HepG2 (cell line): ENCODE measurements around the gene SERPINB10. TPM values are rescaled to one million over a fixed set of nuclear protein-coding genes. Genes with fewer than 3 reads are reported as not detected.

Source experiments
- ATAC-seq: fragments of 200-7000 bp; cut with Tn5 transposase; 3 replicates; pipeline ENCODE4 v1.9.1; 2020; ENCODE audit warnings: mild to moderate bottlenecking, moderate library complexity
- BruUV-seq: library from RNA; stranded (reverse); fragments of 400-500 nt; replicated peaks from 2 replicates; lab custom pipeline; 2021; lab: Mats Ljungman, UMichigan
- CTCF ChIA-PET: fragments of 300-600 bp; formaldehyde crosslinking; extraction: SDS; loops from one replicate; lab custom pipeline; 2021; ENCODE audit warnings: low total read pairs, inconsistent platforms, low intra/inter-chr PET ratio; lab: Yijun Ruan, JAX
- POLR2A ChIA-PET: fragments of 350-600 bp; sonication (Branson Sonifier 250); formaldehyde crosslinking; loops from one replicate; lab custom pipeline; 2020; ENCODE audit warnings: antibody characterized with exemption, inconsistent platforms; lab: Yijun Ruan, JAX
- DNase-seq: peaks from one replicate; pipeline ENCODE4 v3.0.0-alpha.2; 2015; ENCODE audit warnings: low spot score
- FAIRE-seq: peaks from 3 replicates; lab custom pipeline; 2011; peaks lifted over from hg19 to GRCh38; lab: Jason Lieb, UNC
- H2AFZ ChIP-seq: one replicate; pipeline ENCODE4 v1.6.1; 2011; ENCODE audit warnings: low read length, inconsistent platforms
- H3K27ac ChIP-seq: fragments of 300-600 bp; 3 replicates; pipeline ENCODE4 v1.8.0; 2011; ENCODE audit warnings: mixed run types, mild to moderate bottlenecking, mixed read lengths, low read length, inconsistent platforms; ENCODE audit not compliant: insufficient read depth; ENCODE audit errors: extremely low read length
- H3K27me3 ChIP-seq, 2 experiments: fragments of 200-600 bp in 1 of 2; 2 replicates in 1 of 2; 3 replicates in 1 of 2; pipeline versions ENCODE4 v1.6.0 to v1.8.0; 2011; ENCODE audit warnings: low read length in 2 of 2, mild to moderate bottlenecking in 2 of 2, moderate library complexity in 2 of 2, inconsistent platforms in 1 of 2; ENCODE audit not compliant: insufficient read depth in 2 of 2, control insufficient read depth in 1 of 2
- H3K36me3 ChIP-seq, 2 experiments: fragments of 200-600 bp in 1 of 2; replicated peaks in 1 of 2; 2 replicates in 1 of 2; 3 replicates in 1 of 2; pipeline versions ENCODE4 v1.5.1 to v1.8.0; 2011; ENCODE audit warnings: low read length in 2 of 2, inconsistent platforms in 1 of 2; ENCODE audit not compliant: insufficient read depth in 2 of 2, control insufficient read depth in 1 of 2
- H3K4me1 ChIP-seq: 2 replicates; pipeline ENCODE4 v1.5.1; 2012; ENCODE audit warnings: low read length, inconsistent platforms; ENCODE audit not compliant: insufficient read depth
- H3K4me2 ChIP-seq: 2 replicates; pipeline ENCODE4 v1.6.0; 2011; ENCODE audit warnings: low read depth, low read length, inconsistent platforms
- H3K4me3 ChIP-seq, 3 experiments: fragments of 200-600 bp in 1 of 3; sonication (generic), shearing (Covaris generic) in 1 of 3; replicated peaks in 1 of 3; 2 replicates each; pipeline ENCODE4 v1.5.1; 2011 to 2016; ENCODE audit warnings: low read length in 3 of 3, inconsistent platforms in 2 of 3, low read depth in 2 of 3, mild to moderate bottlenecking in 2 of 3, control low read depth in 1 of 3, mixed read lengths in 1 of 3; ENCODE audit not compliant: insufficient read depth in 1 of 3
- H3K79me2 ChIP-seq: one replicate; pipeline ENCODE4 v1.6.1; 2011; ENCODE audit warnings: low read length, inconsistent platforms; ENCODE audit not compliant: insufficient read depth
- H3K9ac ChIP-seq: 2 replicates; pipeline ENCODE4 v1.6.0; 2011; ENCODE audit warnings: mild to moderate bottlenecking, low read depth, low read length, inconsistent platforms; ENCODE audit not compliant: insufficient read depth
- H3K9me3 ChIP-seq: 2 replicates; pipeline ENCODE4 v1.5.1; 2012; ENCODE audit warnings: mild to moderate bottlenecking, low read length
- H4K20me1 ChIP-seq: 2 replicates; pipeline ENCODE4 v1.6.0; 2011; ENCODE audit warnings: inconsistent platforms, mild to moderate bottlenecking, low read length, moderate library complexity; ENCODE audit not compliant: insufficient read depth
- ARID2 ChIP-seq: sonication (generic); formaldehyde crosslinking; IDR thresholded peaks from 2 replicates; pipeline ENCODE4 v1.8.1; 2022; ENCODE audit warnings: mild to moderate bottlenecking, missing genetic modification reagents, borderline replicate concordance
- ARNTL ChIP-seq: sonication (generic); formaldehyde crosslinking; IDR thresholded peaks from 2 replicates; pipeline ENCODE4 v1.4.0; 2020; ENCODE audit warnings: mild to moderate bottlenecking, missing genetic modification reagents
- CREM ChIP-seq, 2 experiments: sonication (generic) in 1 of 2; formaldehyde crosslinking in 1 of 2; IDR thresholded peaks; 2 replicates each; pipeline versions ENCODE4 v1.4.0 to v1.6.1; 2016 to 2020; ENCODE audit warnings: antibody characterized with exemption in 1 of 2, mild to moderate bottlenecking in 1 of 2, missing genetic modification reagents in 1 of 2
- E2F1 ChIP-seq: sonication (generic); formaldehyde crosslinking; IDR thresholded peaks from 2 replicates; pipeline ENCODE4 v1.5.0; 2020; ENCODE audit warnings: missing genetic modification reagents
- FOXA3 ChIP-seq: IDR thresholded peaks from 2 replicates; pipeline ENCODE4 v1.6.1; 2016; ENCODE audit warnings: missing genetic modification reagents, missing compliant biosample characterization
- FOXK2 ChIP-seq: fragments of 450-650 bp; IDR thresholded peaks from 2 replicates; pipeline ENCODE4 v1.6.1; 2016
- MED8 ChIP-seq: sonication (generic); formaldehyde crosslinking; IDR thresholded peaks from 2 replicates; pipeline ENCODE4 v1.8.1; 2023; ENCODE audit warnings: mild to moderate bottlenecking, missing genetic modification reagents; ENCODE audit not compliant: insufficient replicate concordance
- MTF1 ChIP-seq: sonication (generic); formaldehyde crosslinking; IDR thresholded peaks from 2 replicates; pipeline ENCODE4 v1.5.0; 2020; ENCODE audit warnings: missing genetic modification reagents
- ZEB1 ChIP-seq: IDR thresholded peaks from 2 replicates; pipeline ENCODE4 v1.6.1; 2012; ENCODE audit warnings: mild to moderate bottlenecking, low read depth, inconsistent platforms; ENCODE audit not compliant: insufficient replicate concordance
- ZNF326 ChIP-seq: sonication (generic); formaldehyde crosslinking; IDR thresholded peaks from 2 replicates; pipeline ENCODE4 v1.4.0; 2020; ENCODE audit warnings: missing genetic modification reagents, borderline replicate concordance
- ZNF546 ChIP-seq: sonication (generic); formaldehyde crosslinking; conservative IDR thresholded peaks from 2 replicates; pipeline ENCODE4 v1.8.1; 2023; ENCODE audit warnings: mild to moderate bottlenecking, missing genetic modification reagents
- WGBS: methylation state at CpG from one replicate; pipeline ENCODE4 v1.1.6; 2017; ENCODE audit warnings: low lambda C conversion rate; 5-methylcytosine and 5-hydroxymethylcytosine counted together
- in situ Hi-C: cut with HindIII; loops from 2 replicates; pipeline ENCODE4 v1.10.0; 2017; ENCODE audit warnings: low pct_unique_long_range_greater_than_20kb; ENCODE audit not compliant: extremely low pct_ligation_motif_present
- intact Hi-C: fragments of 100-400 bp; cut with micrococcal nuclease; formaldehyde crosslinking; loops from one replicate; pipeline ENCODE4 v1.10.0; 2022; ENCODE audit not compliant: unreplicated experiment
- polyA plus RNA-seq, 8 experiments: library from polyadenylated mRNA; depleted of rRNA in 3 of 8; stranded (reverse) in 7 of 8; unstranded in 1 of 8; fragments of >200 nt; fragmentation: Illumina TruSeq in 4 of 8; extraction: Trizol in 4 of 8; gene quantifications; 2 replicates each; pipeline versions ENCODE4 v1.2.1 to v1.2.3, GENCODE V29; 2011 to 2016; ENCODE audit warnings: low read depth in 4 of 8, missing spikeins in 1 of 8, mixed read lengths in 1 of 8; ENCODE audit not compliant: insufficient read depth in 1 of 8
- total RNA-seq, 5 experiments: library from RNA; depleted of rRNA; stranded (reverse); fragments of >200 nt; fragmentation: Illumina TruSeq; extraction: Trizol; gene quantifications; 2 replicates each; pipeline ENCODE4 v1.2.3, GENCODE V29; 2016; ENCODE audit warnings: low read depth in 1 of 5
- TF ChIP-seq, protein P1 (sequence below): fragments of 450-650 bp; IDR thresholded peaks from 2 replicates; pipeline ENCODE4 v1.6.1; 2016
- TF ChIP-seq, protein P2 (sequence below): IDR thresholded peaks from 2 replicates; pipeline ENCODE4 v1.6.1; 2018; ENCODE audit warnings: missing genetic modification reagents, mild to moderate bottlenecking, missing compliant biosample characterization
- TF ChIP-seq, protein P3 (sequence below): sonication (generic); formaldehyde crosslinking; IDR thresholded peaks from 2 replicates; pipeline ENCODE4 v1.8.0; 2022; ENCODE audit warnings: missing genetic modification reagents, low read depth, mild to moderate bottlenecking, borderline replicate concordance

SERPINB10 gene
- total and polyA plus RNA-seq, 2 of the 13 experiments (the other 11 are each of a cell fraction or from before 2014, with no cell fraction given), result not detected

DNA sequence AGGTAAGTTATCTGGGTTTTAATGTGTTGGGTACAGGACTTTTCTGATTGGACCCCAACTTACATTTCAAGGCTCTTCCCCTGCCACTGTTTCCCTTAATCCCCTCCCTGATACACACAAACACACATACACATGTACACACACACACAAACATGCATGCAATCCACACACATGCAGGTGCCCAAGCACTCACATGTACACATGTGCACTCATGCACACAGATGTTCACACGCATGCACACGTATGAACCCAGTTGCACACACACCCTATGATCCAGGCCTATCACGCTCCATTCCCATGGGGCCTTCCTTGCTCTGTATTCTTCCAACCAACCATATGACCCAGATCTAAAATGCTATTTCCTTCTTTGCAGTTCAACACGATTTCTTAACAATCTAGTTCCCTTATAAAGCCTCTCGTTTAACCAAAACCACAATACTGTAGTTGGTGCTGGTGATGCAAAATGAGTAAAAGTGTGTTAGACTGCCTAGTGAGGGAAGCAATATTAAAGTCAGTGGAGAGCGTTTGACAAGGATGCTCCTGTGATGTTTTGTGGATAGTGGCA, 73.2 kb downstream of the SERPINB10 start:
- no peak overlapping the region for H3K27ac ChIP-seq
- 74% methylated on average over 6 of the region's 6 CpGs for WGBS
- no peaks in the 10 kb centered on the region for H3K27me3 ChIP-seq
- no peaks in the 10 kb centered on the region for H3K9me3 ChIP-seq
- POLR2A ChIA-PET, result no interaction called here
- TF ChIP-seq, protein P1, sequence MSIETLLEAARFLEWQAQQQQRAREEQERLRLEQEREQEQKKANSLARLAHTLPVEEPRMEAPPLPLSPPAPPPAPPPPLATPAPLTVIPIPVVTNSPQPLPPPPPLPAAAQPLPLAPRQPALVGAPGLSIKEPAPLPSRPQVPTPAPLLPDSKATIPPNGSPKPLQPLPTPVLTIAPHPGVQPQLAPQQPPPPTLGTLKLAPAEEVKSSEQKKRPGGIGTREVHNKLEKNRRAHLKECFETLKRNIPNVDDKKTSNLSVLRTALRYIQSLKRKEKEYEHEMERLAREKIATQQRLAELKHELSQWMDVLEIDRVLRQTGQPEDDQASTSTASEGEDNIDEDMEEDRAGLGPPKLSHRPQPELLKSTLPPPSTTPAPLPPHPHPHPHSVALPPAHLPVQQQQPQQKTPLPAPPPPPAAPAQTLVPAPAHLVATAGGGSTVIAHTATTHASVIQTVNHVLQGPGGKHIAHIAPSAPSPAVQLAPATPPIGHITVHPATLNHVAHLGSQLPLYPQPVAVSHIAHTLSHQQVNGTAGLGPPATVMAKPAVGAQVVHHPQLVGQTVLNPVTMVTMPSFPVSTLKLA, result peak; percentile 57
- no peak for TF ChIP-seq ZNF326 (CRISPR knock-in tag)
- no peak for TF ChIP-seq FOXA3 (CRISPR knock-in tag)
- no peak for TF ChIP-seq MTF1 (CRISPR knock-in tag)
- TF ChIP-seq ARID2 (CRISPR knock-in tag), result no peak
- no peaks in the 10 kb centered on the region for H3K36me3 ChIP-seq
- H4K20me1 ChIP-seq, result no peaks in the 10 kb centered on the region
- no peak overlapping the region for H3K9ac ChIP-seq
- DNase-seq, result no peak
- no peak for FAIRE-seq
- no peak for ATAC-seq
- no peak overlapping the region for H2AFZ ChIP-seq
- no peak overlapping the region for H3K4me2 ChIP-seq
- H3K79me2 ChIP-seq, result no peaks in the 10 kb centered on the region
- CTCF ChIA-PET, result no interaction called here
- in situ Hi-C loops (no loop called here), intact Hi-C loops (no loop called here)
- H3K4me3 ChIP-seq, result no peak overlapping the region
- no TSS peak for BruUV-seq
- H3K4me1 ChIP-seq, result no peaks in the 10 kb centered on the region

- no peak for TF ChIP-seq ZNF546 (CRISPR knock-in tag)
- no peak for TF ChIP-seq FOXK2
- TF ChIP-seq, protein P2, sequence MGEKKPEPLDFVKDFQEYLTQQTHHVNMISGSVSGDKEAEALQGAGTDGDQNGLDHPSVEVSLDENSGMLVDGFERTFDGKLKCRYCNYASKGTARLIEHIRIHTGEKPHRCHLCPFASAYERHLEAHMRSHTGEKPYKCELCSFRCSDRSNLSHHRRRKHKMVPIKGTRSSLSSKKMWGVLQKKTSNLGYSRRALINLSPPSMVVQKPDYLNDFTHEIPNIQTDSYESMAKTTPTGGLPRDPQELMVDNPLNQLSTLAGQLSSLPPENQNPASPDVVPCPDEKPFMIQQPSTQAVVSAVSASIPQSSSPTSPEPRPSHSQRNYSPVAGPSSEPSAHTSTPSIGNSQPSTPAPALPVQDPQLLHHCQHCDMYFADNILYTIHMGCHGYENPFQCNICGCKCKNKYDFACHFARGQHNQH (CRISPR knock-in tag), result no peak
- no peak for TF ChIP-seq ZEB1
- no peak for TF ChIP-seq MED8 (CRISPR knock-in tag)
- no peak for TF ChIP-seq ARNTL (CRISPR knock-in tag)
- TF ChIP-seq, protein P3, sequence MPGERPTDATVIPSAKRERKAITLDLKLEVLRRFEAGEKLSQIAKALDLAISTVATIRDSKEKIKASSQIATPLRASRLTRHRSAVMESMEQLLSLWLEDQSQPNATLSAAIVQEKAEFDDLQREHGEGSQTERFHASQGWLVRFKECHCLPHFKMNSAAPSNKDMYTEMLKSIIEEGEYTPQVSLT (CRISPR knock-in tag), result no peak
- no peak for TF ChIP-seq CREM (IDR thresholded peaks at IDR 0.05)
- TF ChIP-seq CREM (CRISPR knock-in tag; IDR thresholded peaks at IDR 0.05), result no peak
- no peak for TF ChIP-seq E2F1 (CRISPR knock-in tag)
These were observed 74.0 kb downstream of the SERPINB10 start for GRCh38 chr18:63981719-63982118.

More at GRCh38 chr18:63981719-63982118, 74.0 kb downstream of the SERPINB10 start:
- DNase-seq (no peak), FAIRE-seq (no peak), ATAC-seq (no peak)
- H3K36me3 ChIP-seq, result no peaks in the 10 kb centered on the region
- no peaks in the 10 kb centered on the region for H3K27me3 ChIP-seq
- H4K20me1 ChIP-seq, result no peaks in the 10 kb centered on the region
- H3K79me2 ChIP-seq, result no peaks in the 10 kb centered on the region
- no peak overlapping the region for H2AFZ ChIP-seq
- no peak overlapping the region for H3K4me2 ChIP-seq
- BruUV-seq, result no TSS peak
- in situ Hi-C loops (no loop called here), intact Hi-C loops (no loop called here)
- no peak overlapping the region for H3K27ac ChIP-seq
- no peaks in the 10 kb centered on the region for H3K4me1 ChIP-seq
- CTCF ChIA-PET, result no interaction called here
- 30% methylated on average over 2 of the region's 2 CpGs for WGBS
- H3K9me3 ChIP-seq, result no peaks in the 10 kb centered on the region
- H3K9ac ChIP-seq, result no peak overlapping the region
- H3K4me3 ChIP-seq, result no peak overlapping the region
- POLR2A ChIA-PET, result no interaction called here
